Endothelial cell of umbilical vein (primary cell): ENCODE data around the gene DOCK4. TPM values are rescaled to one million over a fixed set of nuclear protein-coding genes. Genes with fewer than 3 reads are reported as not detected.

ENCODE experiments used
- BruUV-seq: library from RNA; stranded (reverse); fragments of 400-500 nt; replicated peaks from 2 replicates; lab custom pipeline; 2021; lab: Mats Ljungman, UMichigan
- CTCF ChIA-PET: fragments of 300-600, 350-600 bp; sonication (Branson Sonifier 250); formaldehyde crosslinking; loops from one replicate; lab custom pipeline; 2021; ENCODE audit warnings: antibody characterized with exemption, inconsistent platforms; lab: Charles Lee
- POLR2A ChIA-PET: fragments of 300-600, 350-600 bp; sonication (Branson Sonifier 250); formaldehyde crosslinking; loops from one replicate; lab custom pipeline; 2021; ENCODE audit warnings: antibody characterized with exemption, inconsistent platforms; lab: Charles Lee
- DNase-seq: peaks from one replicate; pipeline ENCODE4 v3.0.0-alpha.2; 2011; ENCODE audit warnings: low read depth, low spot score
- FAIRE-seq: peaks from 2 replicates; lab custom pipeline; 2011; peaks lifted over from hg19 to GRCh38; lab: Jason Lieb, UNC
- H2AFZ ChIP-seq: 2 replicates; pipeline ENCODE4 v1.6.0; 2012; ENCODE audit warnings: low read depth, low read length, control low read depth, inconsistent platforms
- H3K27ac ChIP-seq: 2 replicates; pipeline ENCODE4 v1.5.1; 2011; ENCODE audit warnings: low read depth, mild to moderate bottlenecking, control low read depth, low read length, moderate library complexity; ENCODE audit not compliant: insufficient read depth
- H3K27me3 ChIP-seq, 2 experiments: 2 replicates each; pipeline versions ENCODE4 v1.6.0 to v1.6.1; 2011; ENCODE audit warnings: low read length in 2 of 2, mixed read lengths in 1 of 2; ENCODE audit not compliant: control insufficient read depth in 2 of 2, insufficient read depth in 2 of 2
- H3K36me3 ChIP-seq, 2 experiments: 2 replicates in 1 of 2; 3 replicates in 1 of 2; pipeline ENCODE4 v1.5.1; 2011; ENCODE audit warnings: low read length in 2 of 2, mild to moderate bottlenecking in 1 of 2, moderate library complexity in 1 of 2; ENCODE audit not compliant: control insufficient read depth in 2 of 2, insufficient read depth in 2 of 2; ENCODE audit errors: extremely low read depth in 1 of 2
- H3K4me1 ChIP-seq: 3 replicates; pipeline ENCODE4 v1.5.1; 2011; ENCODE audit warnings: mild to moderate bottlenecking, low read length; ENCODE audit not compliant: control insufficient read depth, insufficient read depth; ENCODE audit errors: extremely low read depth
- H3K4me2 ChIP-seq: 2 replicates; pipeline ENCODE4 v1.6.1; 2011; ENCODE audit warnings: low read length, control low read depth, mixed read lengths; ENCODE audit not compliant: insufficient read depth
- H3K4me3 ChIP-seq, 3 experiments: fragments of 200-600 bp in 1 of 3; sonication (generic), shearing (Covaris generic) in 1 of 3; replicated peaks in 1 of 3; 2 replicates each; pipeline ENCODE4 v1.5.1; 2011 to 2016; ENCODE audit warnings: control low read depth in 3 of 3, low read length in 3 of 3, mild to moderate bottlenecking in 2 of 3, inconsistent platforms in 1 of 3, low read depth in 1 of 3, moderate library complexity in 1 of 3; ENCODE audit not compliant: insufficient read depth in 1 of 3
- H3K79me2 ChIP-seq: 2 replicates; pipeline ENCODE4 v1.6.0; 2012; ENCODE audit warnings: low read length, inconsistent platforms; ENCODE audit not compliant: control insufficient read depth, insufficient read depth
- H3K9ac ChIP-seq: replicated peaks from 2 replicates; pipeline ENCODE3; 2011; ENCODE audit warnings: low read length, control low read depth; ENCODE audit not compliant: insufficient read depth; ENCODE audit errors: extremely low read depth
- H3K9me1 ChIP-seq: replicated peaks from 3 replicates; pipeline ENCODE4 v1.6.0; 2011; ENCODE audit warnings: mild to moderate bottlenecking, low read length; ENCODE audit not compliant: control insufficient read depth, insufficient read depth; ENCODE audit errors: extremely low read depth
- H3K9me3 ChIP-seq: replicated peaks from 2 replicates; pipeline ENCODE4 v1.5.1; 2012; ENCODE audit warnings: low read length, inconsistent platforms; ENCODE audit not compliant: control insufficient read depth, insufficient read depth
- H4K20me1 ChIP-seq: replicated peaks from 2 replicates; pipeline ENCODE3; 2011; ENCODE audit warnings: mild to moderate bottlenecking, low read length; ENCODE audit not compliant: control insufficient read depth, insufficient read depth; ENCODE audit errors: extremely low read depth
- CTCF ChIP-seq, 2 donors: IDR thresholded peaks; 1 replicate in 1 of 2; 2 replicates in 1 of 2; pipeline ENCODE4 v1.5.1; 2011; ENCODE audit warnings: low read length in 2 of 2, mild to moderate bottlenecking in 2 of 2, moderate library complexity in 2 of 2, control low read depth in 1 of 2, inconsistent platforms in 1 of 2, low read depth in 1 of 2; ENCODE audit not compliant: insufficient read depth in 1 of 2; ENCODE audit errors: extremely low read depth in 1 of 2
- EZH2 ChIP-seq: IDR thresholded peaks from 2 replicates; pipeline ENCODE4 v1.6.1; 2012; ENCODE audit warnings: borderline replicate concordance, low read depth, mild to moderate bottlenecking, moderate library complexity, low read length, inconsistent platforms; ENCODE audit not compliant: severe bottlenecking
- FOS ChIP-seq: IDR thresholded peaks from 2 replicates; pipeline ENCODE4 v1.6.1; 2011; ENCODE audit warnings: mild to moderate bottlenecking, low read length, moderate library complexity, borderline replicate concordance; ENCODE audit not compliant: insufficient read depth
- GATA2 ChIP-seq: IDR thresholded peaks from 2 replicates; pipeline ENCODE4 v1.7.0; 2011; ENCODE audit warnings: low read depth, mild to moderate bottlenecking, moderate library complexity, mixed read lengths, low read length; ENCODE audit not compliant: insufficient read length, insufficient read depth
- JUN ChIP-seq: IDR thresholded peaks from 2 replicates; pipeline ENCODE4 v1.6.1; 2011; ENCODE audit warnings: borderline replicate concordance, low read depth; ENCODE audit not compliant: insufficient read length, insufficient read depth
- MAX ChIP-seq: IDR thresholded peaks from 2 replicates; pipeline ENCODE4 v1.6.1; 2011; ENCODE audit not compliant: insufficient read depth, insufficient read length
- MYC ChIP-seq: IDR thresholded peaks from one replicate; pipeline ENCODE4 v1.6.1; 2011; ENCODE audit warnings: mild to moderate bottlenecking, low read depth, low read length
- POLR2A ChIP-seq: IDR thresholded peaks from 2 replicates; pipeline ENCODE4 v1.6.1; 2012; ENCODE audit warnings: low read depth, mild to moderate bottlenecking, control low read depth, low read length
- POLR2AphosphoS5 ChIP-seq: IDR thresholded peaks from 2 replicates; pipeline ENCODE4 v1.6.1; 2012; ENCODE audit warnings: low read depth, mild to moderate bottlenecking, control low read depth, low read length, moderate library complexity; ENCODE audit not compliant: insufficient read depth
- dilution Hi-C: fragments of 300-500 bp; cut with MboI; formaldehyde crosslinking; loops from one replicate; pipeline ENCODE4 v1.15.0; 2019; ENCODE audit warnings: low sequenced_read_pairs; ENCODE audit not compliant: extremely low pct_ligation_motif_present
- intact Hi-C: fragments of 100-400 bp; cut with micrococcal nuclease; formaldehyde crosslinking; loops from one replicate; pipeline ENCODE4 v1.10.0; 2022
- polyA plus RNA-seq, 4 experiments: library from polyadenylated mRNA; depleted of rRNA in 3 of 4; stranded (reverse) in 3 of 4; unstranded in 1 of 4; fragments of >200 nt; gene quantifications; 2 replicates each; pipeline versions ENCODE4 v1.2.1 to v1.2.3, GENCODE V29; 2011 to 2012; ENCODE audit warnings: missing spikeins in 1 of 4
- total RNA-seq: library from RNA; stranded (reverse); gene quantifications from 2 replicates; pipeline ENCODE4 v1.2.3, GENCODE V29; 2021

The DOCK4 gene
- total and polyA plus RNA-seq, 2 donors (not counting 3 experiments of a cell fraction or from before 2014, with no cell fraction given): 47.4 to 164 TPM

- no TSS peak for BruUV-seq
- ChIA-PET CTCF (interaction anchor here (1.2 to 2.9 kb wide), 4 partner anchors 11 to 56 kb away, joined by 3 to 12 read pairs (median 4); no protein-coding TSS in a partner anchor), POLR2A (no interaction called here)
- Histone ChIP-seq H3K36me3 (no peaks in the 10 kb centered on the region), H3K27ac (no peak overlapping the region), H3K4me3 (no peak overlapping the region), H3K9me3 (no peaks in the 10 kb centered on the region), H3K4me1 (peaks cover 27% of the 10 kb centered on the region), H3K9me1 (no peaks in the 10 kb centered on the region), H3K79me2 (peaks cover 99% of the 10 kb centered on the region), H3K4me2 (no peak overlapping the region), H3K9ac (no peak overlapping the region), H2AFZ (no peak overlapping the region), H3K27me3 (no peaks in the 10 kb centered on the region), H4K20me1 (peaks cover 5% of the 10 kb centered on the region)
- FAIRE-seq: no peak
- TF ChIP-seq EZH2 (no peak), POLR2A (no peak), MAX (no peak), CTCF (IDR thresholded peaks at IDR 0.05; ENCODE audit: extremely low read depth in 1 of 2, insufficient read depth in 1 of 2, low read depth in 1 of 2, low read length in 2 of 2) (no peak), MYC (no peak), JUN (no peak), GATA2 (no peak), POLR2AphosphoS5 (no peak), FOS (no peak)
- peak; percentile 35 for DNase-seq
- intact Hi-C loops: no loop called here
- dilution Hi-C loops: no loop called here
Observed at GRCh38 chr7:112136271-112137008, 69.8 kb downstream of the DOCK4 start.
